Fibroblast of villous mesenchyme (primary cell): Measurements from ENCODE around the gene RELB. TPM values are rescaled to one million over a fixed set of nuclear protein-coding genes. Genes with fewer than 3 reads are reported as not detected.

ENCODE experiments used
- DNase-seq: peaks from one replicate; pipeline ENCODE4 v3.0.0-alpha.2; 2010; ENCODE audit warnings: low read depth
- H3K4me3 ChIP-seq: 2 replicates; pipeline ENCODE4 v1.5.1; 2011; ENCODE audit warnings: low read depth, mild to moderate bottlenecking, low read length
- total RNA-seq: library from RNA; depleted of rRNA; stranded (reverse); fragments of >200 nt; gene quantifications from 2 replicates; pipeline ENCODE4 v1.2.3, GENCODE V29; 2012
- TF ChIP-seq, protein P1 (sequence below): IDR thresholded peaks from 2 replicates; pipeline ENCODE4 v1.5.1; 2012; ENCODE audit warnings: low read depth, mild to moderate bottlenecking, low read length; ENCODE audit not compliant: insufficient read depth

RELB gene
- total RNA-seq, 1 donor: 13.8 TPM

DNA sequence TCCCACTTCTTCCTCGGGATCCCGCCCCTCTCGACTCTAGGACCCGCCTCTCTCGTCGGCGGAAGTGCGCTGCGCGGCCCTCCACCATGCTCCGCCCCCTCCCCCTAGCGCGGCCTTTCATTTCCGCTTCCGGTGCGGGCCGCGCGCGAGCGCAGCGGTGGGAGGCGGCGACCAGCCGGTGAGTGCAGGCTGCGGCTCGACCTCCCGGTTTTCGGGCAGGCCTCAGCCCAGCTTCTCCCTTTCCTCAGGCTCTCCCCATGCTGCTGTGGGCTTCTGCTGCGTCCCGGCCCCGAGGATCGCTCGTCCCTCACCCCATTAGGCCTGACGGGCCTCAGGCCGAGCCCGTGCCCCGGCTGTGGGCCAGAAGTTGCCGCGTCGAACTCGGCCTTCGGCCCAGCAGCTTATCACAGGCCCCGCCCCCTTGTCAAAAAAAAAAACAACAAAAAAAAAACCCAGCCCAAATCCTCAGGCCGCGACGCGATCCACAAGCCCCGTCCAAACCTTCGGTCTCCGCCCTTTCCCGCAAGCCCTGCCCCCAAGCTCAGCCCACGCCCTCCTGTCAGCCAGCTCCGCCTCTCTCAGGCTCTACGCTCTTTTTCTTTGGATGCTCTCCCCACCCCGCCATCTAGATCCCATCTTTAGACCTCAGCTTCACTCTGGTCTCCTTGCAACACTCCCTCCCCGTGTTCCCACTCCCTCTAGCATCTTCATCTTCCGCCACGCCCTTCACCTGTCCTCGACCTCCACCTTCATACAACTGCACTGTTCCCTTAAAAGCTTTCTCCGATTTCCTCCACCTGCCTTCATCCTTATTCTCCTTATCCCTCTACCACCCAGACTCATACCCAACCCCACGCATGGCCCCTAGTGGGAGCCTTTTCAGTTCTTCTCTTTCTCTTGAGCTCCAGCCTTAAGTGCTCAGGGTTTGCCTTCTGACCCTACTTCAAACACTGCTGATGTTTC, 37.9 kb downstream of the RELB start, which contains the start of gene CLASRP:
CLASRP (plus strand) TSS at position 115 of the 963 bp plus-strand sequence. CDS start 1,168 bp downstream, outside the sequence.
- DNase-seq: peak; percentile 93
- TF ChIP-seq, protein P1, sequence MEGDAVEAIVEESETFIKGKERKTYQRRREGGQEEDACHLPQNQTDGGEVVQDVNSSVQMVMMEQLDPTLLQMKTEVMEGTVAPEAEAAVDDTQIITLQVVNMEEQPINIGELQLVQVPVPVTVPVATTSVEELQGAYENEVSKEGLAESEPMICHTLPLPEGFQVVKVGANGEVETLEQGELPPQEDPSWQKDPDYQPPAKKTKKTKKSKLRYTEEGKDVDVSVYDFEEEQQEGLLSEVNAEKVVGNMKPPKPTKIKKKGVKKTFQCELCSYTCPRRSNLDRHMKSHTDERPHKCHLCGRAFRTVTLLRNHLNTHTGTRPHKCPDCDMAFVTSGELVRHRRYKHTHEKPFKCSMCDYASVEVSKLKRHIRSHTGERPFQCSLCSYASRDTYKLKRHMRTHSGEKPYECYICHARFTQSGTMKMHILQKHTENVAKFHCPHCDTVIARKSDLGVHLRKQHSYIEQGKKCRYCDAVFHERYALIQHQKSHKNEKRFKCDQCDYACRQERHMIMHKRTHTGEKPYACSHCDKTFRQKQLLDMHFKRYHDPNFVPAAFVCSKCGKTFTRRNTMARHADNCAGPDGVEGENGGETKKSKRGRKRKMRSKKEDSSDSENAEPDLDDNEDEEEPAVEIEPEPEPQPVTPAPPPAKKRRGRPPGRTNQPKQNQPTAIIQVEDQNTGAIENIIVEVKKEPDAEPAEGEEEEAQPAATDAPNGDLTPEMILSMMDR: no peak
- H3K4me3 ChIP-seq: peak within 1 kb of the TSS; percentile 96

DNA sequence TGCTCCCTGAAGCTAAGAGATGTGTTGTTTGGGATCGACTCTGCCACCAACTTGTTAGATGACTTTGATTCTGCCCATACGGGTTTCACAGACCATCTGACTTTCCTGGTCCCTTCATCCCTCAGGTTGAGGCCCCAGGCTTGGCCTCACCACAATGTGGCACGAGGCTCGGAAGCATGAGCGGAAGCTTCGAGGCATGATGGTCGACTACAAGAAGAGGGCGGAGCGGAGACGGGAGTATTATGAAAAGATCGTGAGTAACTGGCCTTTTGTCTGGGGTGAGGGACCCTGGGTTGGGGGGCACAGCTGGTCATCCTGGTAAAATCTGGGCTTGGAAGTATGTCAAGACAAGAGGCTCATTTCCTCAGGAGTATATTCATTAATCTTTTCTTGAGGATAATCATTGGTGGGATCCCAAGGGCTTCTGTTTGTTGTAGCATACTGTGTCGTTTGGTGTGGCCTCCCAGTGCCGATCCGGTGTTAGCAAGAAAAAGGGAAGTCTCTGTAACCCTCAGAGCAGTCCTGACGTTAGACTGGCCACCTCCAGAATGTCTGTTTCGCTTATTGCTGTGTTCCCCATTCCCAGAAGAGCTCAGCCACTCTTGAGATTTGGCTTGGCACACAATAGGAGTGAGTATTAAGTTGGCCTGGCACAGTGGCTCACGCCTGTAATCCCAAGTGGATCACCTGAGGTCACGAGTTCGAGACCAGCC, 39.0 kb downstream of the RELB start:
- peak overlapping the region; percentile 96 for H3K4me3 ChIP-seq
- DNase-seq: no peak
- TF ChIP-seq, protein P1: no peak

DNA sequence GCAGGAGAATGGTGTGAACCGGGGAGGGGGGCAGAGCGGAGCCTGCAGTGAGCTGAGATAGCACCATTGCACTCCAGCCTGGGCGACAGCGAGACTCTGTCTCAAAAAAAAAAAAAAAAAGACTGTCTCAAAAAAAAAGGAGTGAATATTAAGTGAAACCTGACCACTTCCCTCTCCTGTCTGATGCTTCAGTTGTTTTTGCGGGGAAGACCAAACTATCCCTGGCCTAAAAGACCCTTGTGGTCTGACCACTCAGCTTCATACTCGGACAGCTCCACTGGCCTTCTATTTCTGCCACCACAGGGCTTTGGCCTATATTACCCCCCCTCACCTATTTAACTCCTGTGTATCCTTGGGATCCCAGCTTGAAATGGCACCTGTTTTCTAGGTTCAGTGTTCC, 39.9 kb downstream of the RELB start:
- TF ChIP-seq, protein P1: no peak
- H3K4me3 ChIP-seq: no peak overlapping the region
- DNase-seq: no peak

DNA sequence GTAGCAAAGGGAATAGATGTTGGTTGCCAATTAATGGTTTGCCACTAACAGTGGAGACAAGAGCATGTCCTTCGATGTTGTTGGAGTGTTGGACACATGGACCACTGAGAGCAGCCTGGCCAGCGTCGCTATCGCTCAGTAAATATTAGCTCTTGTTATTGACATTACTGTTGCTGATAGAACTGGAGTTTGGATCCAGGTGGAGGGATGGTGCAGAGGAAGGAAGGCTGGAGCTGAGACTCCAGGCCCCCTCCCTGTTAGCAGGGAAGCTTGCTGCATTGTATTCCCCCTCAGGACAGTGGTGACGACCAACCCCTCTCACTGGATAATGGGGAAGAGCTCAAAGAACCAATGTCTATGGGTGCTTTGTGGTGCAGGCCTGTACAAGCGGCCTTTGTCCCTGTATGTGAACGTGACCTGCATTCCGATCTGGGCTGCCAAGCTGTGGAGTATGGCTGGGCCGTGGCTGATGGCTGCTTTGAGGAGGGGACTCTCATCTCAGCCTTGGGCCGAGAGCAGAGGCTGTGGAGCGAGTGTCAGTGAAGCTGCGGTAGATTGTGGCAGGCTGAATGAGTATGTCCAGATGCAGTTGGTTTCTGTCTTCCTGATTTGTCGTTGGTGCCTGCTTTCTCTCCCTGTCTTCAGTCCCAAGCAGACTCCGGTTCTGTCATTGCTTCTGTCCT, 44.5 kb downstream of the RELB start:
- no peak for DNase-seq
- H3K4me3 ChIP-seq: no peak overlapping the region
- TF ChIP-seq, protein P1: no peak

DNA sequence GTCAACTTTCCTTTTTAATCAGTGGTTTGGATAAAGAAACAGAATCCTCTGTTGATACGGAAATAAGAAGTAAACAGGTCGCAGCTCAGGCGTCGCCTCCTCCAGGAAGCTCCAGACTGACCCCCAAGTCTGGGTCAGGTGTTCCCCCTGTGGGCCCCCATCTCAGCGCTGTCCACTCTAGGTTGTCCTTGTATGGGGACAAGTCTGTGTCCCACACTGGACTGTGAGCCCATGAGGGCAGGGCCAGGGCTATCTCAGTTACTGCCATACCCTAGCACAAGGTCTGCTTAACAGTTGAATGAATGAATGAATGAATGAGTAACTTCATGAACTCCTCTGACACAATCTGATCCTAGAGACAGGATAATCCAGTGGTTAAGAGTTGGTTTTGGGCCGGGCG, 45.1 kb downstream of the RELB start:
- no peak overlapping the region for H3K4me3 ChIP-seq
- TF ChIP-seq, protein P1: no peak
- DNase-seq: no peak

DNA sequence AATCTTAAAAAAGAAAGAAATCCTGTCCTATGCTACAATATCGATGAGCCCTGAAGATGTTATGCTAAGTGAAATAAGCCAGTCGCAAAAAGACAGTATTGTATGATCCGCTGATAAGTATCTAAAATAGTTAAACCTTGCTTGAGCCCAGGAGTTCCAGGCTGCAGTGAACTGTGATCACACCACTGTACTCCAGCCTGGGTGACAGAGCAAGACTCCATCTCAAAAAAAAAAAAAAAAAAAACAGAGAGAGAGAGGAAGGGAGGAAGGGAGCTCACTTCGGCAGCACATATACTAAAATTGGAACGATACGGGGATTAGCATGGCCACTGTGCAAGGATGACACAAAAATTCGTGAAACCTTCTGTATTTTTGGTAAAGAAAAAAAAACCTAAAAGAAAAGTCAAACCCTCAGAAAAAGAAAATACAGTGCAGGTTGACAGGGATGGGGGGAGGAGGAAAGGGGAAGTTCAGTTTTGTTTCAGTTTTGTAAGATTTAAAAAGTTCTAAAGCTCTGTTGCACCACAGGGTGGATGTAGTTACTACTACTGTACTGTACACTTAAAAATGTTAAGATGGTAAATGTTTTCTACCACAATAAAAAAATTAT, 46.0 kb downstream of the RELB start:
- no peak for DNase-seq
- H3K4me3 ChIP-seq: no peak overlapping the region
- TF ChIP-seq, protein P1: no peak
